WI38 (cell line): ENCODE results near the gene DNAAF5.

Experiments used
- H3K4me3 ChIP-seq: 2 replicates; pipeline ENCODE4 v1.5.1; 2011; ENCODE audit warnings: low read depth, mild to moderate bottlenecking, control low read depth, low read length
- TF ChIP-seq, protein P1 (sequence below): IDR thresholded peaks from 2 replicates; pipeline ENCODE4 v1.5.1; 2012; ENCODE audit warnings: low read depth, mild to moderate bottlenecking, control low read depth, low read length

Gene DNAAF5

DNA sequence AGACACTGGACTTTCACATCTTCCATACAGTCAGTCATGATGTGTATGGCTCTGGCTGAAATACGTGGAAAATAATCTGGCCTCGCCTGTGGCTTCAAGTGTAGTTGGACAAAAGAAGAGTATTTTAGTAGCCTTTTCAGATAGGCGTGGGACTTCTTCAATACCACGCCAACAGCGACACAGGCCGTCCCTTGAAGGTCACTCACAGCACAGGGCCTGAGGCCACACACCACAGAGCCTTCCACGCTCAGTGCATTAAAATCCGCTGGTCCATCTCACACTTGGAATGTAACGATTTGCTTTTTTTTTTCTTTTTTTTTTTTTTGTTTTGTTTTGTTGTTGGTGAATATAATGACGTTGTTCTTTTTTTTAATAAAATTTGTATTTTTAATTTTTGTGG is 54.0 kb downstream of the DNAAF5 start:
- H3K4me3 ChIP-seq, result no peak overlapping the region
- TF ChIP-seq, protein P1, sequence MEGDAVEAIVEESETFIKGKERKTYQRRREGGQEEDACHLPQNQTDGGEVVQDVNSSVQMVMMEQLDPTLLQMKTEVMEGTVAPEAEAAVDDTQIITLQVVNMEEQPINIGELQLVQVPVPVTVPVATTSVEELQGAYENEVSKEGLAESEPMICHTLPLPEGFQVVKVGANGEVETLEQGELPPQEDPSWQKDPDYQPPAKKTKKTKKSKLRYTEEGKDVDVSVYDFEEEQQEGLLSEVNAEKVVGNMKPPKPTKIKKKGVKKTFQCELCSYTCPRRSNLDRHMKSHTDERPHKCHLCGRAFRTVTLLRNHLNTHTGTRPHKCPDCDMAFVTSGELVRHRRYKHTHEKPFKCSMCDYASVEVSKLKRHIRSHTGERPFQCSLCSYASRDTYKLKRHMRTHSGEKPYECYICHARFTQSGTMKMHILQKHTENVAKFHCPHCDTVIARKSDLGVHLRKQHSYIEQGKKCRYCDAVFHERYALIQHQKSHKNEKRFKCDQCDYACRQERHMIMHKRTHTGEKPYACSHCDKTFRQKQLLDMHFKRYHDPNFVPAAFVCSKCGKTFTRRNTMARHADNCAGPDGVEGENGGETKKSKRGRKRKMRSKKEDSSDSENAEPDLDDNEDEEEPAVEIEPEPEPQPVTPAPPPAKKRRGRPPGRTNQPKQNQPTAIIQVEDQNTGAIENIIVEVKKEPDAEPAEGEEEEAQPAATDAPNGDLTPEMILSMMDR, result no peak

DNA sequence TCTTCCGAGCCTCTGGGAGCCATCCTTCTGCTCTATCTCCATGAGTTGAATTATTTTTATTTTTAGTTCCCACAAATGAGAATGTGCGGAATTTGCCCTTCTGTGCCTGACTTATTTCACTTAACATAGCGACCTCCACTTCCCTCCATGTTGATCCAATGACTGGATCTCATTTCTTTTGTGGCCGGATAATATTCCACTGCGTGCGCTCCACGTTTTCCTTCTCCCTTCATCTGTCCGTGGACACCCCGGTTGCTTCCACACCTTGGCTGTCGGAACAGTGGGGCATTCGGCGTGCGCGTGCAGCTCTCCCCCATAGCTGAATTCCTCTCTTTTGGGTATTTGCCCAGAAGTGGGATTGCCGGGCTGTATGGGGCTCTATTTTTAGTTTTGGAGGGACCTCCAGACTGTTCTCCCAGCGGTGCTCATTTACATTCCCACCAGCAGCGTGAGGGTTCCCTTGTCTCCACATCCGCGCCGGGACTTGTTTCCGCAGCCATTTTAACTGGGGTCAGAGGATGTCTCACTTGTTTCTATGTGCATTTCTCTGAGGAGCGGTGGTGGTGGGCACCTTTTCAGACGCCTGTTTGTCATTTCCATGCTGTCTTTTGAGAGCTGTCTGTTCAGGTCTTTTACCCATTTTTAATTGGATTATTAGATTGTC is 54.8 kb downstream of the DNAAF5 start:
- no peak overlapping the region for H3K4me3 ChIP-seq
- TF ChIP-seq, protein P1, result no peak

DNA sequence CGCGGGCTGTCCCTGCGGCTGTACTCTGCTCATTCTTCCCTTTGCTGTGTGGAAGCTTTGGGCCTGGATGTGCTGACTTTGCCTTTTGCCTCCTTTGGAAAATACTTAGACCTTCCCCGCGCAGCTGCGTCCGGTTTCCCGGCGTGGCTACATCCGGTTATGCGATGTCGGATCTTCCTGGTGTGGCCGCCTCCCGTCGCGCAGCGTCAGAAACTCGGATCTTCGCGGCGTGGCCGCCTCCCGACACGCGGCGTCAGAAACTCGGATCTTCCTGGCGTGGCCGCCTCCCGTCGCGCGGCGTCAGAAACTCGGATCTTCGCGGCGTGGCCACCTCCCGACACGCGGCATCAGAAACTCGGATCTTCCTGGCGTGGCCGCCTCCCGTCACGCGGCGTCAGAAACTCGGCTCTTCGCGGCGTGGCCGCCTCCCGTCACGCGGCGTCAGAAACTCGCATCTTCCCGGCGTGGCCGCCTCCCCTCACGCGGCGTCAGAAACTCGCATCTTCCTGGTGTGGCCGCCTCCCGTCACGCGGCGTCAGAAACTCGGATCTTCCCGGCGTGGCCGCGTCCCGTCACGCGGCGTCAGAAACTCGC is 55.5 kb downstream of the DNAAF5 start:
- no peak overlapping the region for H3K4me3 ChIP-seq
- TF ChIP-seq, protein P1, result no peak

DNA sequence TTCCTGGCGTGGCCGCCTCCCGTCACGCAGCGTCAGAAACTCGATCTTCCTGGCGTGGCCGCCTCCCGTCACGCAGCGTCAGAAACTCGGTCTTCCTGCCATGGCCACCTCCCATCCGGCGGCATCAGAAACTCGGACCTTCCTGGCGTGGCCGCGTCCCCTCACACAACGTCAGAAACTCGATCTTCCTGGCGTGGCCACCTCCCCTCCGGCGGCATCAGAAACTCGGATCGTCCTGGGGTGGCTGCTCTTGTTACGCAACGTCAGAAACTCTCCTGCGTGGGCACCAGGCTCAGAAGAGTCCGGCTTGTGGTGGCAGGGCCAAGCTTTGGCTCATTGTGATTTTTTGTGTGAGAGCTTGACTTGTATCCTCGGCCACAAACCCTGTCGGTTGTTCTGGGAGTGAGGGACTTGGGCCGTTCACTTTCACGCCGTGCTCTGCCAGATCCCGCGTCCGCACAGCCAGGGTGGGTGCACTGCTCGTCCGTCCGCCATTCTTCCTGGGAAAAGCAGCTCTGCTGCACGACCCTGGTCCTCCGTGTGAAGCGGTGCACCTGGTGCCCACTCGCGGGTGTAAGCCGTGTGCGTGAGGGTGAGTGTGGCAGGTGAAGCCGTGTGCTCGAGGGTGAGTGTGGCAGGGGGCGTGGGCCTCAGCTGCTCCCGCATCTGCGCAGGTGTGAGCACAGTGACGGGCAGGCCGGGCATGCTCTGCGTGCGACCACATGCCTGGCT is 56.4 kb downstream of the DNAAF5 start:
- TF ChIP-seq, protein P1, result no peak

DNA sequence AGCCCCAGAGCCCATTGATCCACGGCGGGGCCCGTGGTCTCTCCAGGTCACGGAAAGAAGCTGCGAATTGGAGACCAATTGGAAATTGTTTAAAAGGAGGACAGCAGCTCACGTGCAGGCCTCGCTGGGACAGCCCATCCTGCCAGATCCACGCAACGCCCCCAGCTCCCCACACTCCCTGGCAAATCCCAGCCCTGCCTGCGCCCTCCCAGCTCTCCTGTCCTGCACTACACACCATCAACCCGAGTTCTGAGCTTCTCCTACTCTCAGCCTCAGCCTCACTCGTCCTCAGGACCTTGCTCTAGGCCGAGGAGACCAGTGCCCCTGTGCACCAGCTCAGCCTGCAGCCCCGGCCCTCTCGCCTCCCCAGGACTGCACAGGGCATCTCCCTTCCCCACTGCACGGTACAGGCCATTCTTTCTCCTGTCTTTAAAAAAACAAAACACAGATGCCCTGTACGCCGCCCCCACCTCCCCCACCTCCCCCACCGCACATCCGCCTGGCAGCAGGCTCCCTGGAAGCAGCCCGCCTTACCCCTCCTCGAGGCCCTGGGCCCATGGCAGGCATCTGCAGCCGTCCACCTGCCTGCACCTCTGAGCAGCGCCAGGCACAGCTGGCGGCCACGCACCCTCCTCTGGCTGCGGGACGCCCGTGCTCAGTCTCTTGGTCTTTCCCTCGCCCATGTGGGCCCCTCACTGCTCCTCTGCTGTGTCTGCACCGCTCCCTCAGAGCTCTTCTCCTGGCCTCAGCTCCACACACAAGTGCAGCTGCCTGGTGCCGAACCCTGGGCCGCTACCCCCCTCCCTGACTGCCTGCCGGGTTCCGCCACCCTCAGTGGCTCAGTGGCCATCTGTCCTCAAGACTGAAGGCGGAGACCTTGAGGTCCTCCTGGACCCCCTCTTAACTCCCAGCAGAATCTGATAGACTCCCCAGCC is 57.3 kb downstream of the DNAAF5 start:
- TF ChIP-seq, protein P1, result no peak

More for the DNA sequence above, 56.4 kb downstream of the DNAAF5 start:
- H3K4me3 ChIP-seq, result no peak overlapping the region

DNA sequence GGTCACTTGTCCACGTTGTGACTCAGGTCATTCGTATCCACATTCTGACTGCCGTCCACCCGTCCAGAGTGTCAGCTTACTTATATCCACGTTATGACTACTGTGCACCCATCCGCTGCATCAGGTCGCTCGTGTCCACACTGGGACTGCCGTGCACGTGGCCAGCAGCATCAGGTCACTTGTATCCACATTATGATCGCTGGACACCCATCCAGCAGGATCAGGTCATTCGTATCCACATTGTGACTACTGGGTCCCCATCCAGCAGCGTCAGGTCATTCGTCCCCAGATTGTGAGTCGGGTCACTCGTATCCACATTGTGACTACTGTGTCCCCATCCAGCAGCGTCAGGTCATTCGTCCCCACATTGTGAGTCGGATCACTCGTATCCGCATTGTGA is 58.5 kb downstream of the DNAAF5 start:
- H3K4me3 ChIP-seq, result no peak overlapping the region
- TF ChIP-seq, protein P1, result no peak

More for the DNA sequence above, 57.3 kb downstream of the DNAAF5 start:
- no peak overlapping the region for H3K4me3 ChIP-seq
